Transverse colon (tissue), 4 donors: ENCODE data around the gene WWC1.

Source experiments
- POLR2A ChIP-seq: fragments of 450-650 bp; IDR thresholded peaks from one replicate; pipeline ENCODE4 v1.6.1; 2016; ENCODE audit warnings: antibody characterized with exemption, mild to moderate bottlenecking, moderate library complexity
- POLR2AphosphoS5 ChIP-seq, 3 donors: sonication (generic); formaldehyde crosslinking; IDR thresholded peaks; one replicate each; pipeline ENCODE4 v1.6.1; 2016; ENCODE audit warnings: antibody characterized with exemption in 3 of 3
- TF ChIP-seq, protein P1 (sequence below), 5 experiments: fragments of 200-600 bp in 3 of 5; fragments of 450-650 bp in 2 of 5; sonication (generic) in 3 of 5; IDR thresholded peaks; 1 replicate in 2 of 5; 2 replicates in 3 of 5; pipeline ENCODE4 v1.5.1; 2016 to 2017; ENCODE audit warnings: antibody characterized with exemption in 5 of 5, inconsistent platforms in 3 of 5, mild to moderate bottlenecking in 2 of 5, moderate library complexity in 1 of 5

DNA sequence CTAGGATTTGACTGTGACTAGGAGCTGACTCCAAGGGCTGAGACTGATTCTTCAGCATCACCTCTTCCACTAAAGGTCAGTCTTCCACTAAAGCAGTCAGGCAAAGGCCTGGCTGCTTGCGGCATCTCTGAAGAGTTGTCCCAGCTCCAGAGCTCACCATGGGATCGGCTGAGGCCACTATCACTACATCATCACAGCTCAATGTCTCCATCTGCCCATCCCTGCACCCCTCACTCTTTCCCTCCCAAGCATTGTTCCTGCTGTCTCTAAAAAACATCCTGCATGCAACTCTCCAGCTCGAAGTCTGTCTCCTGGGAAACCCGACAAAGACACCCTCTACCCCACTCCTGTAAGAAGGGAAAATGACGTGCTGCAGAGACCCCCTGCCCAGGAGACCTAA lies 15.5 kb upstream of the WWC1 start:
- TF ChIP-seq, protein P1, sequence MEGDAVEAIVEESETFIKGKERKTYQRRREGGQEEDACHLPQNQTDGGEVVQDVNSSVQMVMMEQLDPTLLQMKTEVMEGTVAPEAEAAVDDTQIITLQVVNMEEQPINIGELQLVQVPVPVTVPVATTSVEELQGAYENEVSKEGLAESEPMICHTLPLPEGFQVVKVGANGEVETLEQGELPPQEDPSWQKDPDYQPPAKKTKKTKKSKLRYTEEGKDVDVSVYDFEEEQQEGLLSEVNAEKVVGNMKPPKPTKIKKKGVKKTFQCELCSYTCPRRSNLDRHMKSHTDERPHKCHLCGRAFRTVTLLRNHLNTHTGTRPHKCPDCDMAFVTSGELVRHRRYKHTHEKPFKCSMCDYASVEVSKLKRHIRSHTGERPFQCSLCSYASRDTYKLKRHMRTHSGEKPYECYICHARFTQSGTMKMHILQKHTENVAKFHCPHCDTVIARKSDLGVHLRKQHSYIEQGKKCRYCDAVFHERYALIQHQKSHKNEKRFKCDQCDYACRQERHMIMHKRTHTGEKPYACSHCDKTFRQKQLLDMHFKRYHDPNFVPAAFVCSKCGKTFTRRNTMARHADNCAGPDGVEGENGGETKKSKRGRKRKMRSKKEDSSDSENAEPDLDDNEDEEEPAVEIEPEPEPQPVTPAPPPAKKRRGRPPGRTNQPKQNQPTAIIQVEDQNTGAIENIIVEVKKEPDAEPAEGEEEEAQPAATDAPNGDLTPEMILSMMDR (IDR thresholded peaks at IDR 0.05), result no peak
- TF ChIP-seq POLR2AphosphoS5 (IDR thresholded peaks at IDR 0.05) (no peak), POLR2A (no peak)
